IMR-90 (cell line): ENCODE measurements around the gene RNF40. TPM values are rescaled to one million over a fixed set of nuclear protein-coding genes. Genes with fewer than 3 reads are reported as not detected.

Source experiments
- ATAC-seq: fragments of 200-7000 bp; cut with Tn5 transposase; 2 replicates; pipeline ENCODE4 v1.9.1; 2020; ENCODE audit warnings: low read depth, mild to moderate bottlenecking, moderate library complexity
- BruUV-seq: library from RNA; stranded (reverse); fragments of 400-500 nt; replicated peaks from 2 replicates; lab custom pipeline; 2021; lab: Mats Ljungman, UMichigan
- CTCF ChIA-PET: fragments of 300-600 bp; formaldehyde crosslinking; extraction: SDS; loops from one replicate; lab custom pipeline; 2021; ENCODE audit warnings: antibody characterized with exemption; lab: Yijun Ruan, JAX
- POLR2A ChIA-PET: fragments of 300-600 bp; sonication (Branson Sonifier 250); formaldehyde crosslinking; loops from one replicate; lab custom pipeline; 2022; ENCODE audit warnings: antibody characterized with exemption; ENCODE audit not compliant: unreplicated experiment; lab: Charles Lee
- DNase-seq: peaks from one replicate; pipeline ENCODE4 v3.0.0; 2013
- H2AFZ ChIP-seq: replicated peaks from 2 replicates; pipeline ENCODE3; 2013; ENCODE audit warnings: low read length, mild to moderate bottlenecking; ENCODE audit not compliant: poor library complexity
- H2AK5ac ChIP-seq: 2 replicates; pipeline ENCODE4 v1.6.1; 2013; ENCODE audit warnings: low read depth, low read length, inconsistent platforms
- H2AK9ac ChIP-seq: replicated peaks from 2 replicates; pipeline ENCODE3; 2013; ENCODE audit warnings: mild to moderate bottlenecking, low read depth, low read length, moderate library complexity; ENCODE audit not compliant: poor library complexity
- H2BK120ac ChIP-seq: 2 replicates; pipeline ENCODE4 v1.6.1; 2013; ENCODE audit warnings: low read depth, low read length, inconsistent platforms
- H2BK15ac ChIP-seq: 3 replicates; pipeline ENCODE4 v1.6.1; 2013; ENCODE audit warnings: low read depth, low read length, inconsistent platforms
- H2BK20ac ChIP-seq: 2 replicates; pipeline ENCODE4 v1.6.1; 2013; ENCODE audit warnings: low read depth, mild to moderate bottlenecking, inconsistent platforms, low read length, moderate library complexity
- H2BK5ac ChIP-seq: 2 replicates; pipeline ENCODE4 v1.6.1; 2013; ENCODE audit warnings: mild to moderate bottlenecking, low read depth, low read length, inconsistent platforms; ENCODE audit not compliant: poor library complexity, severe bottlenecking
- H3K14ac ChIP-seq: replicated peaks from 2 replicates; pipeline ENCODE4 v1.6.1; 2013; ENCODE audit warnings: low read depth, low read length, inconsistent platforms
- H3K18ac ChIP-seq: 2 replicates; pipeline ENCODE4 v1.6.1; 2013; ENCODE audit warnings: low read depth, low read length, control low read depth
- H3K23ac ChIP-seq: 2 replicates; pipeline ENCODE4 v1.6.1; 2013; ENCODE audit warnings: low read depth, low read length, inconsistent platforms
- H3K27ac ChIP-seq: 2 replicates; pipeline ENCODE4 v1.5.1; 2013; ENCODE audit warnings: mild to moderate bottlenecking, control low read depth, low read length; ENCODE audit not compliant: insufficient read depth
- H3K27me3 ChIP-seq: 2 replicates; pipeline ENCODE4 v1.6.1; 2013; ENCODE audit warnings: low read length; ENCODE audit not compliant: control insufficient read depth, insufficient read depth
- H3K36me3 ChIP-seq: 2 replicates; pipeline ENCODE4 v1.6.1; 2013; ENCODE audit warnings: low read length, mixed read lengths; ENCODE audit not compliant: control insufficient read depth, insufficient read depth
- H3K4ac ChIP-seq: 2 replicates; pipeline ENCODE4 v1.6.1; 2013; ENCODE audit warnings: low read depth, low read length, inconsistent platforms
- H3K4me1 ChIP-seq: 2 replicates; pipeline ENCODE4 v1.6.1; 2013; ENCODE audit warnings: low read length, mixed read lengths; ENCODE audit not compliant: control insufficient read depth, insufficient read depth
- H3K4me2 ChIP-seq: 2 replicates; pipeline ENCODE4 v1.6.1; 2013; ENCODE audit warnings: low read depth, mild to moderate bottlenecking, control low read depth, low read length, moderate library complexity
- H3K4me3 ChIP-seq: 2 replicates; pipeline ENCODE4 v1.5.1; 2013; ENCODE audit warnings: low read depth, mild to moderate bottlenecking, control low read depth, low read length, moderate library complexity; ENCODE audit not compliant: insufficient read depth
- H3K56ac ChIP-seq: 2 replicates; pipeline ENCODE4 v1.6.1; 2013; ENCODE audit warnings: low read length, inconsistent platforms; ENCODE audit not compliant: insufficient read depth; ENCODE audit errors: extremely low read depth
- H3K79me1 ChIP-seq, 2 experiments: 2 replicates each; pipeline ENCODE4 v1.6.1; 2013; ENCODE audit warnings: low read length in 2 of 2, inconsistent platforms in 1 of 2, low read depth in 1 of 2
- H3K9ac ChIP-seq: 2 replicates; pipeline ENCODE4 v1.6.1; 2013; ENCODE audit warnings: low read depth, low read length, control low read depth
- H3K9me1 ChIP-seq: 2 replicates; pipeline ENCODE4 v1.6.1; 2013; ENCODE audit warnings: low read length, inconsistent platforms; ENCODE audit not compliant: insufficient read depth
- H3K9me3 ChIP-seq: 2 replicates; pipeline ENCODE4 v1.6.1; 2013; ENCODE audit warnings: low read length; ENCODE audit not compliant: control insufficient read depth, insufficient read depth
- H4K20me1 ChIP-seq: 2 replicates; pipeline ENCODE4 v1.6.1; 2013; ENCODE audit warnings: low read length, inconsistent platforms; ENCODE audit not compliant: insufficient read depth
- H4K5ac ChIP-seq: 2 replicates; pipeline ENCODE4 v1.6.1; 2013; ENCODE audit warnings: mild to moderate bottlenecking, low read depth, low read length, control low read depth
- H4K8ac ChIP-seq, 2 experiments: 2 replicates each; pipeline ENCODE4 v1.6.1; 2013; ENCODE audit warnings: low read depth in 2 of 2, low read length in 2 of 2, control low read depth in 1 of 2, inconsistent platforms in 1 of 2
- H4K91ac ChIP-seq: 2 replicates; pipeline ENCODE4 v1.6.1; 2013; ENCODE audit warnings: low read depth, low read length, inconsistent platforms; ENCODE audit not compliant: insufficient read depth
- BHLHE40 ChIP-seq: fragments of 150-350 bp; IDR thresholded peaks from 2 replicates; pipeline ENCODE4 v1.6.1; 2016; ENCODE audit warnings: mild to moderate bottlenecking, low read depth, low read length
- CEBPB ChIP-seq: IDR thresholded peaks from 2 replicates; pipeline ENCODE4 v1.6.1; 2012; ENCODE audit warnings: low read depth, low read length, improper control_type of control experiment
- CHD1 ChIP-seq: IDR thresholded peaks from 2 replicates; pipeline ENCODE4 v1.6.1; 2012; ENCODE audit warnings: low read depth, low read length, improper control_type of control experiment
- CTCF ChIP-seq: conservative IDR thresholded peaks from 2 replicates; pipeline ENCODE4 v1.5.1; 2012; ENCODE audit warnings: mild to moderate bottlenecking, low read depth, low read length, improper control_type of control experiment
- ELK1 ChIP-seq: fragments of 150-350 bp; IDR thresholded peaks from 2 replicates; pipeline ENCODE4 v1.6.1; 2016; ENCODE audit warnings: low read depth, mild to moderate bottlenecking, low read length, moderate library complexity, borderline replicate concordance
- FOS ChIP-seq: fragments of 150-350 bp; IDR thresholded peaks from 2 replicates; pipeline ENCODE4 v1.6.1; 2016; ENCODE audit warnings: low read depth, low read length
- MAFK ChIP-seq: IDR thresholded peaks from 2 replicates; pipeline ENCODE4 v1.6.1; 2012; ENCODE audit warnings: low read depth, low read length, improper control_type of control experiment
- MAZ ChIP-seq: IDR thresholded peaks from 2 replicates; pipeline ENCODE4 v1.6.1; 2012; ENCODE audit warnings: low read depth, mild to moderate bottlenecking, low read length, improper control_type of control experiment, moderate library complexity, borderline replicate concordance
- MXI1 ChIP-seq: IDR thresholded peaks from 2 replicates; pipeline ENCODE4 v1.6.1; 2012; ENCODE audit warnings: low read depth, mild to moderate bottlenecking, low read length, moderate library complexity, borderline replicate concordance
- NFE2L2 ChIP-seq: fragments of 150-350 bp; IDR thresholded peaks from 2 replicates; pipeline ENCODE4 v1.6.1; 2016; ENCODE audit warnings: low read depth, mild to moderate bottlenecking, low read length
- POLR2A ChIP-seq: IDR thresholded peaks from 2 replicates; pipeline ENCODE4 v1.6.1; 2012; ENCODE audit warnings: mild to moderate bottlenecking, low read depth, low read length
- RAD21 ChIP-seq: IDR thresholded peaks from 2 replicates; pipeline ENCODE4 v1.6.1; 2012; ENCODE audit warnings: low read length, improper control_type of control experiment
- RCOR1 ChIP-seq: IDR thresholded peaks from 2 replicates; pipeline ENCODE4 v1.6.1; 2012; ENCODE audit warnings: mild to moderate bottlenecking, low read length, improper control_type of control experiment; ENCODE audit not compliant: insufficient replicate concordance
- RFX5 ChIP-seq: IDR thresholded peaks from 2 replicates; pipeline ENCODE4 v1.8.0; 2012; ENCODE audit warnings: low read depth, mild to moderate bottlenecking, low read length, moderate library complexity
- SMC3 ChIP-seq: fragments of 150-350 bp; IDR thresholded peaks from 2 replicates; pipeline ENCODE4 v1.6.1; 2016; ENCODE audit warnings: low read depth, mild to moderate bottlenecking, antibody characterized with exemption, low read length, moderate library complexity
- USF2 ChIP-seq: fragments of 150-350 bp; IDR thresholded peaks from 2 replicates; pipeline ENCODE4 v1.6.1; 2017; ENCODE audit warnings: mild to moderate bottlenecking, antibody characterized with exemption, low read length, low read depth
- WGBS, 2 experiments: methylation state at CpG; one replicate each; pipeline versions ENCODE4 v1.1.5 to v1.1.7; 2013; ENCODE audit warnings: missing lambda C conversion rate in 2 of 2; ENCODE audit not compliant: insufficient read length in 1 of 2; ENCODE audit errors: extremely low coverage in 2 of 2; 5-methylcytosine and 5-hydroxymethylcytosine counted together
- dilution Hi-C: fragments of 300-500 bp; cut with HindIII; formaldehyde crosslinking; loops from one replicate; pipeline ENCODE4 v1.14.3; 2018; ENCODE audit warnings: low sequenced_read_pairs; ENCODE audit not compliant: unreplicated experiment
- in situ Hi-C: fragments of 300-500 bp; cut with MboI; formaldehyde crosslinking; loops from 3 replicates; pipeline ENCODE4 v1.14.3; 2019; ENCODE audit warnings: low sequenced_read_pairs, inconsistent platforms, mixed read lengths
- intact Hi-C: fragments of 100-400 bp; cut with micrococcal nuclease; formaldehyde crosslinking; loops from 2 replicates; pipeline ENCODE4 v1.10.0; 2022
- polyA plus RNA-seq, 3 experiments: library from polyadenylated mRNA; depleted of rRNA; stranded (reverse); fragments of >200 nt; gene quantifications; 2 replicates each; pipeline ENCODE4 v1.2.3, GENCODE V29; 2012; ENCODE audit warnings: low replicate concordance in 1 of 3
- total RNA-seq: library from RNA; depleted of rRNA; stranded (reverse); fragments of >200 nt; gene quantifications from 2 replicates; pipeline ENCODE4 v1.2.3, GENCODE V29; 2012

The RNF40 gene
- total and polyA plus RNA-seq, 2 of the 4 experiments (the other 2 are of a cell fraction), result 46.7 to 72.4 TPM

- Histone ChIP-seq H4K91ac (no peak overlapping the region), H3K56ac (no peak overlapping the region), H2BK20ac (no peak overlapping the region), H2AK9ac (no peak overlapping the region), H2AK5ac (no peak overlapping the region), H4K20me1 (peaks cover 16% of the 10 kb centered on the region; the same call in 1 of the 2 replicates), H2BK5ac (no peak overlapping the region), H3K79me1 (peaks cover 41 to 57% of the 10 kb centered on the region in 2 experiments), H3K18ac (no peak overlapping the region), H3K4me1 (no peaks in the 10 kb centered on the region), H3K27ac (no peak overlapping the region), H3K14ac (no peak overlapping the region), H3K23ac (no peak overlapping the region), H2AFZ (no peak overlapping the region), H3K4me3 (no peak overlapping the region), H2BK120ac (no peak overlapping the region), H4K8ac (no peak overlapping the region), H3K9me1 (no peaks in the 10 kb centered on the region), H3K36me3 (peaks cover 74% of the 10 kb centered on the region), H3K4ac (no peak overlapping the region), H3K27me3 (no peaks in the 10 kb centered on the region), H3K9me3 (no peaks in the 10 kb centered on the region), H3K9ac (no peak overlapping the region), H2BK15ac (no peak overlapping the region), H3K4me2 (no peak overlapping the region), H4K5ac (no peak overlapping the region)
- ATAC-seq (no peak), DNase-seq (no peak)
- ChIA-PET POLR2A (no interaction called here), CTCF (interaction anchor here (0.6 kb wide), 1 partner anchor 16 kb away, joined by 3 read pairs; no protein-coding TSS in a partner anchor)
- no TSS peak for BruUV-seq
- intact Hi-C loops (no loop called here), dilution Hi-C loops (no loop called here), in situ Hi-C loops (no loop called here)
- 99% methylated on average over 9 of the region's 11 CpGs; no CpG with 5 or more reads in 1 of the 2 experiments for WGBS, 2 experiments
- TF ChIP-seq NFE2L2 (no peak), FOS (no peak), RCOR1 (no peak), USF2 (no peak), CTCF (no peak), CEBPB (no peak), BHLHE40 (no peak), ELK1 (no peak), CHD1 (no peak), POLR2A (no peak), MXI1 (no peak), MAZ (no peak), RFX5 (no peak), SMC3 (no peak), MAFK (no peak), RAD21 (no peak)
These were observed 42.0 kb upstream of the RNF40 start for GRCh38 chr16:30720086-30720485.
